Skeletal muscle tissue (tissue), 4 donors: Measurements from ENCODE around the gene FADS3. TPM values are rescaled to one million over a fixed set of nuclear protein-coding genes. Genes with fewer than 3 reads are reported as not detected.

Experiments
- H3K27ac ChIP-seq: one replicate; pipeline ENCODE4 v1.7.0; 2013; ENCODE audit warnings: mild to moderate bottlenecking, low read depth, low read length, inconsistent platforms
- H3K27me3 ChIP-seq, 3 donors: one replicate each; pipeline ENCODE4 v1.7.0; 2013; ENCODE audit warnings: low read length in 3 of 3; ENCODE audit not compliant: control insufficient read depth in 3 of 3, insufficient read depth in 3 of 3
- H3K36me3 ChIP-seq, 3 donors: one replicate each; pipeline ENCODE4 v1.7.0; 2013; ENCODE audit warnings: low read length in 3 of 3; ENCODE audit not compliant: control insufficient read depth in 3 of 3, insufficient read depth in 3 of 3
- H3K4me1 ChIP-seq, 3 donors: one replicate each; pipeline ENCODE4 v1.7.0; 2013; ENCODE audit warnings: low read length in 3 of 3, mild to moderate bottlenecking in 3 of 3; ENCODE audit not compliant: control insufficient read depth in 3 of 3, insufficient read depth in 3 of 3
- H3K4me3 ChIP-seq, 3 donors: one replicate each; pipeline ENCODE4 v1.7.0; 2013; ENCODE audit warnings: low read length in 3 of 3
- H3K9ac ChIP-seq, 3 donors: one replicate each; pipeline ENCODE4 v1.7.0; 2013; ENCODE audit warnings: low read length in 3 of 3, mild to moderate bottlenecking in 3 of 3, moderate library complexity in 2 of 3, low read depth in 1 of 3
- H3K9me3 ChIP-seq, 3 donors: one replicate each; pipeline ENCODE4 v1.7.0; 2013; ENCODE audit warnings: low read length in 3 of 3; ENCODE audit not compliant: control insufficient read depth in 3 of 3
- total RNA-seq: library from RNA; depleted of rRNA; stranded (reverse); fragments of >200 nt; gene quantifications from one replicate; pipeline ENCODE4 v1.2.3, GENCODE V29; 2014
- donor health status: Osteomylitis.

The FADS3 gene
- total RNA-seq, 1 donor from 2014 or later: 43.3 TPM

DNA sequence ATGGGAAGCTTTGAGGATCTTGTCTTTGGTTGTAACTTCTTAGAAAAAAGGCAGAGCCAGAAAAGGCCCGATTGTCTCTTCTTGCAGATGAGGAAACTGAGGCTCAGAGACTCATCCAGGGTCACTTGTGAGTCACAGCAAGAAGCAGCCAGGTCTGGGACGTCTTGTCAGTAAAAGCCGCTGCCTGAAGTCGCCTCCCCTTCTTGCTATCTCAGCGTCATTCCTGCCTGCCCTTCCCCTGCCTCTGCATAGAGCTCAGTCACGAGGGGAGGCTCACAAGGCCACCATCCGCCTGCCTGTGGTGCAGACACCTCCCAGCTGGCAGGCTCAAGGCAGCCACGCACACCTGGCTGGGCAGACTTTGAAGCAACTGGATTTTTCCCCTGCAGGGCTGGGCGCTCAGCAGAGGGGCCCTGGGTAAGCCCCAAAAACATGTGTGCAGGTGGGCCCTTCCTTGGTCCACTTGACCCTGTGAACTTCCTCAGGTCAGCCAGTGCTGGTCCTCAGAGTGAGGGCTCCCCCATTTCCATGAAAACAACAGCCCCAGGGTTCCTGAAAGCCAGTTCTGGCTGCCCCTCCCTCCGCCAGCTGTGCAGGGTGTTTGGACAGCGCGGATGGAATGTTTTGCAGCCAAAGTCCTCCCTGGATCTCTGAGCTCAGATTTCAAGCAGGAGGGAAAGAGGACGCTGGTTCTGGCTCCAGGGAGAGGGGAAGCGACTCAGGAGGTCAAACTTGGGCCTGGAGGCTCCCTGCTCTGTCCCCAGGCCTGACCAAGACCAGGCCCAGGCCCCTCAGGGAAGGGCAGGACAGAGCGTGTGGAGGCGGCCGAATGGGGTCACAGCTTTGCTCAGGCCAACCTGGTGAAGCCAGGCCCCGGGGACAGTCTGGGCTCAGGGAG is 32.1 kb upstream of the FADS3 start:
- Histone ChIP-seq H3K9ac (peak overlapping the region; percentile 55 to 73 (median 57)), H3K27me3 (peaks cover 7 to 22% (median 16%) of the 10 kb centered on the region in 3 donors), H3K27ac (peak overlapping the region; percentile 89), H3K4me1 (peaks cover 34 to 42% (median 40%) of the 10 kb centered on the region in 3 donors), H3K36me3 (no peaks in the 10 kb centered on the region), H3K9me3 (no peaks in the 10 kb centered on the region), H3K4me3 (peak overlapping the region in 1 of 3 donors; percentile 22)

DNA sequence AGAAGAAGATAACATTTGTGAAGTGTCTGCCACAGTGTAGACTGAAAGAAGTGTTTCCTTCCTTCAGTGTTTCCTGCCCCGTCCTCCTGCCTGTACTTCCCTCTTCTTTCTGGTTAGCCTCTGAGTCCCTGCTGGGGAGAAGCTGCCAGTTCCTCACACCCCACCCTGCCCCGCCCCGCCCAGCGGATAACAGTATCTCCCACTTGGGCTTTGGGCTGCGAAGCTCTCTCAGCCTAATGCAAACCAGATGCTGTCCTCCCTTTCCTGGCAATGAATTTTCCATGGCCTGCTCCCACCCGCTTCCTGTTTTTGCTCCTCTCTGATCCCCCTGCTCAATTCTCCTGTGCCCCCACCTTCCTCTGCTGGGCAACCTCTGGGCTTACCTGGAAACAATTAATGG is 31.2 kb upstream of the FADS3 start:
- Histone ChIP-seq H3K27ac (peak overlapping the region; percentile 89), H3K27me3 (peaks cover 11 to 31% (median 24%) of the 10 kb centered on the region in 3 donors), H3K9ac (peak overlapping the region; percentile 0 to 47 (median 8)), H3K4me3 (no peak overlapping the region), H3K36me3 (no peaks in the 10 kb centered on the region), H3K4me1 (peaks cover 43 to 51% (median 45%) of the 10 kb centered on the region in 3 donors), H3K9me3 (no peaks in the 10 kb centered on the region)

- H3K27ac ChIP-seq: no peak overlapping the region
- no peak overlapping the region for H3K4me3 ChIP-seq
- H3K4me1 ChIP-seq: peaks cover 43 to 51% (median 45%) of the 10 kb centered on the region in 3 donors
Observed at GRCh38 chr11:61921446-61921845, 30.1 kb upstream of the FADS3 start.

DNA sequence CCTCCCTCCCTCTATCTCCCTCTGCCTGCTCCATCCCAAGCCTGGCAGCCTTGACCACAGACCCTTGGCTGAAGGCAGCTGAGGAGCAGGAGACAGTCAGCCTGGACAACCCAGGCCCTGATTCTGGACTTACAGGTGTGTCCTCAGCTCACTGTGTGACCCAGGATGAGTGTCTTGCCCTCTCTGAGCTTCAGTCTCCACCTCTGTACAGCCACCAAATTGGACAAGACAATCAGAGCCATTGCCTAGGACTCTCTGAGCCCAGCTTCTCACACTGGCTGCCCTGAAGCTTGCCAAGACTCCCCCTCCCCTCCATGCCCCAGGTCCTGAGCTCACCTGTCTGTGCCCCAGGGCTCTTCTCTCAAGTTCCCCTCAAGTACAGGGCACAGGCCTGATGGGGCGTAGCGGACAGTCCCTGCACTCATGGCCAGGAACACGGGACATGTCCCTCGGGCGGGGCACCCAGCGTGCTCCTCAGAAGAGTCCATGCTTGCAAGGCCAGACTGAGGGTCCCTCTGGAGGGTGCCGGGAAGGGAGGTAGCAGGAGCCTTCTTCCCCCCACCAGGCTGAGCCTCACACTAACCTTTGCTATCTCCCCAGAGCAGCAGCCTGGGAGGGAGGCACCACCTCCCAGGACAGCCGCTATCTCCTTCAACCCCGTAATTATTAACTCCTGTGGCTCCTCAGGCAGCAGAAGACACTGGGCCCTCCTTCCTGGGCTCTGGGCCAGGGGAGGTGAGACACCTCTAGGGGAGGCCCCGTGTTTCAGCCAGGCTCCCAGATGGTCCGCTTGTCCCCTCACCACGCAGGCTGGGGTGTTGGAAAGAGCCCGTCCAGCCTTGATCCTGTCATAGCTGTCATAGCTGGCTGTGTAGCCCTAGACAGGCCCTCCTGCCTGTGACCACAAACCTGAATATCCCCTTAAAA is 28.6 kb upstream of the FADS3 start:
- H3K27ac ChIP-seq: peak overlapping the region; percentile 71
- peaks cover 46 to 51% (median 48%) of the 10 kb centered on the region in 3 donors for H3K4me1 ChIP-seq
- H3K9me3 ChIP-seq: no peaks in the 10 kb centered on the region

More at GRCh38 chr11:61921446-61921845, 30.1 kb upstream of the FADS3 start:
- peaks cover 11 to 32% (median 24%) of the 10 kb centered on the region in 3 donors for H3K27me3 ChIP-seq
- H3K9ac ChIP-seq: no peak overlapping the region
- no peaks in the 10 kb centered on the region for H3K36me3 ChIP-seq
- no peaks in the 10 kb centered on the region for H3K9me3 ChIP-seq

DNA sequence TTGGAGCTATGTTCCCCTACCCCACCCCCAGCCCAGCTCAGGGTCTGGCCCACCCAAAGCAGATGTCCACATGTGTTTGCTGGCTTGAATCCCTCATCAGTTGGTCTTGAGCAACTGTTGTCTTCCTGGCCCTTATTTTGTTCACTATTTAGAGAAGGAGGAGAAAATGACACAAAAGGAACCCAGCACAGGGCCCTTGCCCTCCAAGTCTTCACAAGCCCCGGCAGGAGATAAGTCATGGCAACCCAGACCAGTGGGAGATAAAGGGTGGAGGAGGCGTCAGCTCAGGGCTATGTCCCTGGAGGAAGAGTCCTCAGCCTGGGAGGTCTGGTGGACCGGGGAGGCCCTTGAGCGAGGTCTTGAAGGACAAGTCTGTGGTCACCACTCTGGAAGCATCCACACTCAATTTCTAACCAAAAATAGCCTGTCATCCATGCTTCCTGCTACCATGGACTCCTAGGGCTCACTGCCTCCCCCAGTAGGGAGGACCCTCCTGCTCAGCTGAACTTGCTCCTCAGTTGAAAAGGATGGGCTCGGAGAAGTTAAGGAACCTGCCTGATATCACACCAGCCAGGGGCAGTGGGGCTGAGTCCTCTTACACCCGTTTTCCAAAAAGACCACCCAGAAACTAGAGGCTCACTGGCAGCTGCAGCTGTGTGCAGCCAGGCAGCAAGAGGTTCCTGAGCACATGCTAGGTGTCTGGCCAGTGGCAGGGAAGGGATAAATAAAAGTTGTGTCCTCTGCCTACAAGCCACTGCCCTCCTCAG is 27.8 kb upstream of the FADS3 start:
- Histone ChIP-seq H3K9ac (peak overlapping the region in 1 of 3 donors; percentile 8), H3K36me3 (no peaks in the 10 kb centered on the region), H3K4me3 (no peak overlapping the region), H3K9me3 (no peaks in the 10 kb centered on the region), H3K27me3 (peaks cover 11 to 32% (median 24%) of the 10 kb centered on the region in 3 donors), H3K4me1 (peaks cover 42 to 46% (median 42%) of the 10 kb centered on the region in 3 donors), H3K27ac (peak overlapping the region; percentile 71)

More for the DNA sequence above, 28.6 kb upstream of the FADS3 start:
- peak overlapping the region in 1 of 3 donors; percentile 33 for H3K9ac ChIP-seq
- no peak overlapping the region for H3K4me3 ChIP-seq
- peaks cover 11 to 32% (median 24%) of the 10 kb centered on the region in 3 donors for H3K27me3 ChIP-seq
- no peaks in the 10 kb centered on the region for H3K36me3 ChIP-seq

GRCh38 chr11:61918251-61918937 is 27.0 kb upstream of the FADS3 start:
- Histone ChIP-seq H3K27me3 (peaks cover 11 to 32% (median 24%) of the 10 kb centered on the region in 3 donors), H3K27ac (peak overlapping the region; percentile 71), H3K36me3 (no peaks in the 10 kb centered on the region), H3K9me3 (no peaks in the 10 kb centered on the region), H3K4me1 (peaks cover 35 to 39% (median 36%) of the 10 kb centered on the region in 3 donors), H3K4me3 (no peak overlapping the region), H3K9ac (peak overlapping the region in 2 of 3 donors; percentile 8 to 79)

DNA sequence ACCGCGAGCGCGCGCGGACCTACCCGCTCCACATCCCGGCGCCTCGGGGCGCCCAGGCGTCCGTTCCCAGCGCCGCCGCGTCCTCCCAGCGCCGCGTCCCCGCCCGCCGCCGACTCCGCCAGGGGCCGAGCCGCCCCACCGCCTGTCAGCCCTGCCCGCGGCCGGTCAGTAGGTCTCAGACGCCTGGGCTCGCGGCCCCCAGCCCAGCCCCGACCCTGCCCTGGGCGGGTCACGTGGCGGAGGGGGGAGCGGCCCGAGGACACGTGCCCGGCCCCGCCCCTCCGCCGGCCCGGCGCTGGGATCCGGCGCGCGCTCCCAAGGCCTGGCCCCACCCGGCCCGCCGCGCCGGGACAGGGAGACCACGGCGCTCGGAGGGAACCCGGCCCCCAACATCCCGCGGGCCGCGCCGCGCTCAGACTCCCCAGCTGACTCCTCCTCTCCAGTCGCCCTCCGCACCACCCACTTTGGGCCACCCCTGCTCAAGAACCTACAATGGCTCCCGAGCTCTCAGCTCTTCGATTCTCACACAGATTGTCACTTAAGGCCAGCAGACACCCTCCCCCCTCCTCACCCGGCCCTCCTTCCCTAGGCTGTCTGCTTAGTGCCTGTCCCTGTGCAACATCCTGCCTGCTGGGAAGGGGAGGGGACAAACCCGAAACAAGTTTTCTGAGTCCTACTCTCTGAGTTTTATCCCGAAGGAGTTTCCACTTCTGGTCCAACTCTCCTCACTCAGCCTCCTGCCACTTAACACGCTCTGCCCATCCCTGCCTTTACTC is 26.2 kb upstream of the FADS3 start, which contains the start of gene RAB3IL1:
RAB3IL1 (minus strand) TSS at position 233 of the 776 bp plus-strand sequence; CDS start at position 34, 199 bp downstream.
- no peaks in the 10 kb centered on the region for H3K36me3 ChIP-seq
- peak within 1 kb of the TSS; percentile 66 to 70 (median 69) for H3K4me3 ChIP-seq
- H3K27me3 ChIP-seq: peaks cover 11 to 32% (median 24%) of the 10 kb centered on the region in 3 donors
- peak within 1 kb of the TSS; percentile 33 to 79 (median 40) for H3K9ac ChIP-seq
- H3K4me1 ChIP-seq: peaks cover 27 to 34% (median 31%) of the 10 kb centered on the region in 3 donors
- peak within 1 kb of the TSS; percentile 71 for H3K27ac ChIP-seq
- no peaks in the 10 kb centered on the region for H3K9me3 ChIP-seq

- Histone ChIP-seq H3K27ac (peak overlapping the region; percentile 56), H3K9ac (peak overlapping the region; percentile 23 to 79 (median 33))
Observed at GRCh38 chr11:61916737-61917333, 25.5 kb upstream of the FADS3 start.

More at GRCh38 chr11:61916737-61917333, 25.5 kb upstream of the FADS3 start:
- Histone ChIP-seq H3K27me3 (peaks cover 11 to 32% (median 24%) of the 10 kb centered on the region in 3 donors), H3K4me1 (peaks cover 34 to 41% (median 35%) of the 10 kb centered on the region in 3 donors), H3K4me3 (peak overlapping the region; percentile 66 to 70 (median 69)), H3K36me3 (no peaks in the 10 kb centered on the region), H3K9me3 (no peaks in the 10 kb centered on the region)
